NT2/D1 (cell line): ENCODE data around the gene PAQR7.
A peak's percentile ranks its signal among the peaks of the same experiment; 100 is the strongest.

Experiments used
- DNase-seq: peaks from one replicate; pipeline ENCODE4 v3.0.0-alpha.2; 2011; ENCODE audit warnings: low read depth, low spot score
- H3K27me3 ChIP-seq: 2 replicates; pipeline ENCODE4 v1.6.0; 2011; ENCODE audit warnings: mild to moderate bottlenecking; ENCODE audit not compliant: insufficient read length, insufficient read depth
- H3K36me3 ChIP-seq: 2 replicates; pipeline ENCODE4 v1.6.1; 2011; ENCODE audit warnings: mild to moderate bottlenecking, low read length, mixed read lengths; ENCODE audit not compliant: insufficient read depth, insufficient read length
- H3K4me1 ChIP-seq: 2 replicates; pipeline ENCODE4 v1.5.1; 2011; ENCODE audit not compliant: insufficient read depth, insufficient read length
- H3K4me3 ChIP-seq: 2 replicates; pipeline ENCODE4 v1.5.1; 2011; ENCODE audit warnings: low read depth; ENCODE audit not compliant: insufficient read length
- H3K9ac ChIP-seq: 2 replicates; pipeline ENCODE4 v1.6.0; 2011; ENCODE audit warnings: low read depth; ENCODE audit not compliant: insufficient read length
- H3K9me3 ChIP-seq: 2 replicates; pipeline ENCODE4 v1.5.1; 2011; ENCODE audit warnings: mild to moderate bottlenecking, low read length; ENCODE audit not compliant: insufficient read depth
- SUZ12 ChIP-seq: IDR thresholded peaks from 2 replicates; pipeline ENCODE4 v1.6.1; 2011; ENCODE audit not compliant: insufficient read length, insufficient read depth; ENCODE audit errors: extremely low read depth
- YY1 ChIP-seq: IDR thresholded peaks from 2 replicates; pipeline ENCODE4 v1.6.1; 2011; ENCODE audit not compliant: insufficient read length, insufficient read depth
- ZNF274 ChIP-seq: IDR thresholded peaks from 2 replicates; pipeline ENCODE4 v1.6.1; 2011; ENCODE audit warnings: mild to moderate bottlenecking, low read depth, low read length

Gene PAQR7

DNA sequence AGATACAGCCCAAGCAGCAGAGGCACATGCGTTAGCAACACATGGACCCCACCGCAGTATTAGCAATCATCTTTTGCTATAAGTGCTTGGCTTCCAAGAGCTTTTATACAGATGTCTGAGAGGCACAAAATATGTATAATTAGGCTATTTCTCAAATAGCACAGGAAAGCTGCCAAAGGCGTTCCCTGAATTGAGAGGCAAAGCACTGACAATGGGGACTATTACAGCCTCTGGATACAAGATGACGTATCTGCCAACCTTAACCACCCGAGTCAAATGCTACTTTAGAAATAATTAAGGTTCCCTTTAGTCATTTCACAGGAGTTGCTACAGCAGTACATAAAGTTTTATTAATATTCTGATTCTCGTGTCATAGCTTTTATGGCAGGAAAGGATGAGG is 24.3 kb upstream of the PAQR7 start:
- no peak overlapping the region for H3K4me3 ChIP-seq
- no peaks in the 10 kb centered on the region for H3K9me3 ChIP-seq
- H3K36me3 ChIP-seq = peaks cover 74% of the 10 kb centered on the region
- no peak for DNase-seq
- no peak for TF ChIP-seq YY1
- no peak for TF ChIP-seq ZNF274
- TF ChIP-seq SUZ12 = no peak
- H3K4me1 ChIP-seq = peaks cover 6% of the 10 kb centered on the region
- H3K27me3 ChIP-seq = no peaks in the 10 kb centered on the region
- no peak overlapping the region for H3K9ac ChIP-seq

- H3K9me3 ChIP-seq = no peaks in the 10 kb centered on the region
- peaks cover 62% of the 10 kb centered on the region for H3K36me3 ChIP-seq
- no peak overlapping the region for H3K4me3 ChIP-seq
- no peak overlapping the region for H3K9ac ChIP-seq
- no peak for DNase-seq
- TF ChIP-seq YY1 (no peak), SUZ12 (no peak), ZNF274 (no peak)
- peaks cover 6% of the 10 kb centered on the region for H3K4me1 ChIP-seq
- H3K27me3 ChIP-seq = no peaks in the 10 kb centered on the region
Observed at GRCh38 chr1:25898223-25899015, 22.9 kb upstream of the PAQR7 start.

DNA sequence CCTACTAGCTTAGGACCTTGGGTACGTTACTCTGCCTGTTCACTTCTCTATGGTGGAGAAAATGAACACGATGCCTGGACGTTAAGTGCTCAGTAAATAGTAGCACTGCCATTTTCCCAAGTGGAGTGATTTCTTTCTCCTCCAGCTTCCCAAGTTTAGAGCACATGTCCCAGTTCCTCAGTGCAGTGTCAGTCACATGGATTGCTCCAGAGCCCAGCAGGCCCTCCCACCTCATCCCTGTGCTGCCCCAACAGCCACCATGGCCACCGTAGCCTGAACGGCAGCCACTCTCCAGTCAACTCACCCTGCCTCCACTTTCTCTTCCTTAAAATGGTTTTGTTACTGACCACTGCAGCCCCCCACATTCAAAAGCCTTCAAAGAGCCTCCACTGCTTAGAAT is 22.2 kb upstream of the PAQR7 start:
- Histone ChIP-seq H3K36me3 (peaks cover 56% of the 10 kb centered on the region), H3K27me3 (no peaks in the 10 kb centered on the region), H3K9me3 (no peaks in the 10 kb centered on the region), H3K4me1 (peaks cover 6% of the 10 kb centered on the region), H3K9ac (no peak overlapping the region), H3K4me3 (no peak overlapping the region)
- TF ChIP-seq YY1 (no peak), SUZ12 (no peak), ZNF274 (no peak)
- no peak for DNase-seq

- no peak overlapping the region for H3K4me3 ChIP-seq
- H3K9ac ChIP-seq = no peak overlapping the region
- H3K27me3 ChIP-seq = no peaks in the 10 kb centered on the region
- no peaks in the 10 kb centered on the region for H3K9me3 ChIP-seq
- TF ChIP-seq YY1 (no peak), ZNF274 (no peak), SUZ12 (no peak)
- peaks cover 41% of the 10 kb centered on the region for H3K36me3 ChIP-seq
- DNase-seq = no peak
- H3K4me1 ChIP-seq = peaks cover 11% of the 10 kb centered on the region
Observed at GRCh38 chr1:25896266-25896665, 20.8 kb upstream of the PAQR7 start.

DNA sequence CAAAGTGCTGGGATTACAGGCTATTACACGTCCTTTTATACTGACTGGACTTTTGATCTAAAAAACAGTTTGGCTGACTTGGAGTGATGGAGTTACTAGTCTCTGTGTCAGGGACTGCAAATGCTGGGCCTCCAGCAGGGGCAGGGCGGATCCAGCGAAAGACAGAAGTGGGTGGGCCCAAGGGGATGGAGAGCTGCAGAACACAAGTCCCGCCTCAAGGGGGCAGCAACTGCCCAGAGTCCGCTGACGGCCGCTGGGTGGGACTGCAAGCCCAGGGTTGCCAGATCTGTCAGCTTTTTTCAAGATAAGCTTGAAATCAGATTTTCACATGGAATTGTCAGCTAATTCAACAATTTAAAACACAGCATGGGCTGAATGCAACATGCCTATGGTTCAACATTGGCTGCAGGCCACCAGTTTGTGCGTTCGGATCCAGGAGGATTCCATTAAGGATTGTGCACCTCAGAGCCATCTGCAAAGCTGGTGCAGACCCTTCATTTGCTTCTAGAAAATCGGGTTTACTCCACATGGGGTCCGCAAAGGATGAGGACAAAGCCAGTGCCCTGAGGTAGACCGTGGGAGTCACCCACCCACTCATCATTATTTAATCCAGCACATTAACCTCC is 20.0 kb upstream of the PAQR7 start:
- H3K4me1 ChIP-seq = peaks cover 11% of the 10 kb centered on the region
- no peaks in the 10 kb centered on the region for H3K9me3 ChIP-seq
- TF ChIP-seq SUZ12 (no peak), ZNF274 (no peak), YY1 (no peak)
- H3K27me3 ChIP-seq = no peaks in the 10 kb centered on the region
- H3K36me3 ChIP-seq = peaks cover 33% of the 10 kb centered on the region
- H3K9ac ChIP-seq = no peak overlapping the region
- DNase-seq = peak; percentile 96
- H3K4me3 ChIP-seq = no peak overlapping the region

DNA sequence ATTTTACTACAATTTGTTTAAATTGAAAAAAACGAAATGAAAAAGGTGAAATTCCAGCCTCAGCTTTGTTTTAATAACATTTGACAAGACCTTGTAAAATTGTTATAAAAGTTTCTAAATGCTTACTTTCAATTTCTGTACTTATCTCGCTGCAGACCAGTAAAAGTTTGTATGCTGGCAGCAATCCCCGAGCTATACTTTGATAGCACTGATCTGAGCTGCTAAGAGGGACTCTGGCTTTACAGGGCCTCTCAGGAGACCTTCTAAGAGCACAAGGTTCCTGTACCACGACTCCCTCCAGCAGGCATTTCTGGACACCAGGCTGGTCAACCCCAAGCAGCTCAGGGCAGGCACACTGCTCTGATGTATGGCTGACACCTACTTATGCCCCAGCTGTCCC is 17.6 kb upstream of the PAQR7 start:
- Histone ChIP-seq H3K9me3 (no peaks in the 10 kb centered on the region), H3K4me1 (peaks cover 18% of the 10 kb centered on the region), H3K4me3 (no peak overlapping the region), H3K27me3 (no peaks in the 10 kb centered on the region), H3K9ac (no peak overlapping the region), H3K36me3 (peaks cover 9% of the 10 kb centered on the region)
- no peak for DNase-seq
- no peak for TF ChIP-seq SUZ12
- TF ChIP-seq ZNF274 = no peak

DNA sequence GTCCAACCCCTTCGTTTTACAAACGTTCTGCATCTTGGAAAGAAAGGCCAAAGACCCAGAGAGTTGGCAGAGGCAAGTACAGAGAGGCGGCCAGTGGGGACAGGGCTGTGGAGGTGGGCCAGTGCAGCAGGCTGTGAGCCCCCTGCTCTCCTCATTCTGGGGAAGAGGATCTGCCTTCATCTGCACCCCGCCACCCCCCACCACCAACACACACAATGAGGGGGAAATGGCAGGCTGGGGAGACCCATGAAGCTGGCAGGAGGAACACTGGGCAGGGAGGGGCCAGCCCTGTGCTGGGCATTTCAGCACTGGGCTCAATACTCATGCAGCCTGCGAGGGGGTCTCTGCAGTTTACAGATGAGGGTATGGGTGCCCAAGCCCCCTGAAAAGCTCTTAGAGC is 16.1 kb upstream of the PAQR7 start:
- peak overlapping the region; percentile 52 for H3K9ac ChIP-seq
- H3K27me3 ChIP-seq = no peaks in the 10 kb centered on the region
- H3K9me3 ChIP-seq = no peaks in the 10 kb centered on the region
- no peak for DNase-seq
- TF ChIP-seq SUZ12 = no peak
- no peak for TF ChIP-seq YY1
- no peak for TF ChIP-seq ZNF274
- peaks cover 2% of the 10 kb centered on the region for H3K36me3 ChIP-seq
- H3K4me3 ChIP-seq = no peak overlapping the region
- peaks cover 13% of the 10 kb centered on the region for H3K4me1 ChIP-seq
